GM12891 (cell line): ENCODE measurements around the gene HERC5.
"Not testable (repeated sequence)": the region's sequence is repeated elsewhere in the genome, so short reads cannot be mapped to it uniquely, and the experiment has no call there.

Experiments used
- DNase-seq: peaks from one replicate; pipeline ENCODE4 v3.0.0; 2011; ENCODE audit warnings: low spot score; ENCODE audit not compliant: insufficient read length
- FAIRE-seq: peaks from 2 replicates; lab custom pipeline; 2011; peaks lifted over from hg19 to GRCh38; lab: Jason Lieb, UNC
- PAX5 ChIP-seq: IDR thresholded peaks from 2 replicates; pipeline ENCODE4 v1.6.1; 2011; ENCODE audit warnings: low read length, moderate library complexity, mild to moderate bottlenecking; ENCODE audit not compliant: insufficient read depth, severe bottlenecking
- POLR2A ChIP-seq: IDR thresholded peaks from 2 replicates; pipeline ENCODE4 v1.6.1; 2011; ENCODE audit warnings: low read depth, low read length, control low read depth
- POLR2AphosphoS5 ChIP-seq: IDR thresholded peaks from 2 replicates; pipeline ENCODE4 v1.6.1; 2011; ENCODE audit warnings: low read depth, low read length, control low read depth
- POU2F2 ChIP-seq: IDR thresholded peaks from 2 replicates; pipeline ENCODE4 v1.6.1; 2011; ENCODE audit warnings: low read depth, mild to moderate bottlenecking, control low read depth, low read length, moderate library complexity
- SPI1 ChIP-seq: IDR thresholded peaks from 2 replicates; pipeline ENCODE4 v1.6.1; 2011; ENCODE audit warnings: low read depth, low read length, control low read depth
- TAF1 ChIP-seq: IDR thresholded peaks from 2 replicates; pipeline ENCODE4 v1.6.1; 2011; ENCODE audit warnings: low read depth, low read length, control low read depth

HERC5 gene

GRCh38 chr4:88422403-88422802, 34.5 kb upstream of the HERC5 start:
- FAIRE-seq (no peak), DNase-seq (no peak)
- TF ChIP-seq SPI1 = no peak
- TF ChIP-seq POU2F2 = no peak
- TF ChIP-seq POLR2AphosphoS5 = no peak
- no peak for TF ChIP-seq PAX5
- no peak for TF ChIP-seq TAF1
- no peak for TF ChIP-seq POLR2A

- no peak for TF ChIP-seq POU2F2
- no peak for TF ChIP-seq PAX5
- FAIRE-seq = no peak
- no peak for DNase-seq
Observed at GRCh38 chr4:88429401-88429800, 27.5 kb upstream of the HERC5 start.

- TF ChIP-seq SPI1 = no peak
- TF ChIP-seq POLR2A = no peak
- no peak for TF ChIP-seq PAX5
- TF ChIP-seq TAF1 = no peak
- no peak for TF ChIP-seq POU2F2
- no peak for TF ChIP-seq POLR2AphosphoS5
- DNase-seq = no peak
- FAIRE-seq = no peak
Observed at GRCh38 chr4:88435987-88436693, 20.8 kb upstream of the HERC5 start.

GRCh38 chr4:88437873-88438272, 19.0 kb upstream of the HERC5 start:
- not testable (repeated sequence) for FAIRE-seq, DNase-seq

- TF ChIP-seq PAX5 = no peak
- no peak for TF ChIP-seq POU2F2
- no peak for FAIRE-seq
- DNase-seq = no peak
Observed at GRCh38 chr4:88439161-88439760, 17.7 kb upstream of the HERC5 start.

GRCh38 chr4:88440146-88440545, 16.8 kb upstream of the HERC5 start:
- FAIRE-seq (no peak), DNase-seq (no peak)
- TF ChIP-seq SPI1 (no peak), TAF1 (no peak), POLR2A (no peak), POLR2AphosphoS5 (no peak), PAX5 (no peak), POU2F2 (no peak)

GRCh38 chr4:88441696-88442095, 15.2 kb upstream of the HERC5 start:
- TF ChIP-seq POLR2A (no peak), PAX5 (no peak), POLR2AphosphoS5 (no peak), SPI1 (no peak), TAF1 (no peak), POU2F2 (no peak)
- DNase-seq (no peak), FAIRE-seq (no peak)

GRCh38 chr4:88442689-88443191, 14.2 kb upstream of the HERC5 start:
- TF ChIP-seq TAF1 (no peak), SPI1 (no peak), POLR2A (no peak)
- FAIRE-seq (no peak), DNase-seq (no peak)

GRCh38 chr4:88443486-88443885, 13.4 kb upstream of the HERC5 start:
- DNase-seq (no peak), FAIRE-seq (no peak)
- TF ChIP-seq PAX5 = no peak
- no peak for TF ChIP-seq TAF1
- no peak for TF ChIP-seq POU2F2
- no peak for TF ChIP-seq SPI1
- no peak for TF ChIP-seq POLR2A

- TF ChIP-seq TAF1 (no peak), SPI1 (no peak), POLR2AphosphoS5 (no peak), POLR2A (no peak), PAX5 (no peak), POU2F2 (no peak)
- no peak for DNase-seq
- no peak for FAIRE-seq
Observed at GRCh38 chr4:88445252-88445651, 11.7 kb upstream of the HERC5 start.
